Measurements from ENCODE around the gene FGF4. TPM values are rescaled to one million over a fixed set of nuclear protein-coding genes. Genes with fewer than 3 reads are reported as not detected.

The FGF4 gene
- total and polyA plus RNA-seq, 2 donors from 2014 or later, result not detected

- no peaks in the 10 kb centered on the region for H3K9me3 ChIP-seq (ENCODE audit: control insufficient read depth in 2 of 3, insufficient read depth in 1 of 3, low read length in 3 of 3)
- DNase-seq (peak in 1 of 5 donors; percentile 24), FAIRE-seq (no peak)
- no peak within 1 kb of the TSS for H3K4me3 ChIP-seq (ENCODE audit: low read length in 3 of 3)
- intact Hi-C loops (cut with DNase I), result no loop called here
- no peak within 1 kb of the TSS for H3K9ac ChIP-seq (ENCODE audit: low read length in 3 of 3)
- no peak for TF ChIP-seq CTCF (IDR thresholded peaks at IDR 0.05; ENCODE audit: borderline replicate concordance, extremely low read depth, insufficient read depth)
- H3K27ac ChIP-seq (ENCODE audit: low read depth in 2 of 2, low read length in 2 of 2), result no peak within 1 kb of the TSS
- H3K4me1 ChIP-seq (ENCODE audit: control insufficient read depth in 2 of 3, insufficient read depth in 2 of 3, low read depth in 1 of 3, low read length in 3 of 3), result no peaks in the 10 kb centered on the region
- H3K36me3 ChIP-seq (ENCODE audit: control insufficient read depth in 2 of 3, insufficient read depth in 3 of 3, low read length in 3 of 3), result no peaks in the 10 kb centered on the region
- peaks cover 16% of the 10 kb centered on the region for H3K27me3 ChIP-seq (ENCODE audit: control insufficient read depth, insufficient read depth, low read length)
Measured at GRCh38 chr11:69818603-69819441, 43.7 kb upstream of the FGF4 start, which contains the start of gene FGF3. Gene FGF3 (minus strand): TSS chr11:69819416. CDS start chr11:69818933, 483 bp downstream.

GRCh38 chr11:69818231-69818602, 43.1 kb upstream of the FGF4 start:
- peak in 1 of 5 donors; percentile 25 for DNase-seq
- intact Hi-C loops (cut with DNase I), result no loop called here
- no peaks in the 10 kb centered on the region for H3K4me1 ChIP-seq (ENCODE audit: control insufficient read depth in 2 of 3, insufficient read depth in 2 of 3, low read depth in 1 of 3, low read length in 3 of 3)
- H3K27ac ChIP-seq (ENCODE audit: low read depth in 2 of 2, low read length in 2 of 2), result no peak overlapping the region
- no peak for TF ChIP-seq CTCF (IDR thresholded peaks at IDR 0.05; ENCODE audit: borderline replicate concordance, extremely low read depth, insufficient read depth)
- FAIRE-seq, result no peak
- no peaks in the 10 kb centered on the region for H3K36me3 ChIP-seq (ENCODE audit: control insufficient read depth in 2 of 3, insufficient read depth in 3 of 3, low read length in 3 of 3)
- no peak overlapping the region for H3K4me3 ChIP-seq (ENCODE audit: low read length in 3 of 3)
- H3K9ac ChIP-seq (ENCODE audit: low read length in 3 of 3), result no peak overlapping the region
- peaks cover 16% of the 10 kb centered on the region for H3K27me3 ChIP-seq (ENCODE audit: control insufficient read depth, insufficient read depth, low read length)
- no peaks in the 10 kb centered on the region for H3K9me3 ChIP-seq (ENCODE audit: control insufficient read depth in 2 of 3, insufficient read depth in 1 of 3, low read length in 3 of 3)

GRCh38 chr11:69817265-69818230, 42.4 kb upstream of the FGF4 start:
- Histone ChIP-seq H3K36me3 (ENCODE audit: control insufficient read depth in 2 of 3, insufficient read depth in 3 of 3, low read length in 3 of 3) (no peaks in the 10 kb centered on the region), H3K9ac (ENCODE audit: low read length in 3 of 3) (no peak overlapping the region), H3K4me3 (ENCODE audit: low read length in 3 of 3) (no peak overlapping the region), H3K27me3 (ENCODE audit: control insufficient read depth, insufficient read depth, low read length) (peaks cover 16% of the 10 kb centered on the region), H3K9me3 (ENCODE audit: control insufficient read depth in 2 of 3, insufficient read depth in 1 of 3, low read length in 3 of 3) (no peaks in the 10 kb centered on the region), H3K27ac (ENCODE audit: low read depth in 2 of 2, low read length in 2 of 2) (no peak overlapping the region), H3K4me1 (ENCODE audit: control insufficient read depth in 2 of 3, insufficient read depth in 2 of 3, low read depth in 1 of 3, low read length in 3 of 3) (no peaks in the 10 kb centered on the region)
- FAIRE-seq (no peak), DNase-seq (peak in 4 of 5 donors; percentile 72 to 77 (median 76))
- intact Hi-C loops (cut with DNase I), result no loop called here
- no peak for TF ChIP-seq CTCF (IDR thresholded peaks at IDR 0.05; ENCODE audit: borderline replicate concordance, extremely low read depth, insufficient read depth)
